ENCODE data around the gene ANAPC13.

GRCh38 chr3:134462331-134462941 is 23.3 kb downstream of the ANAPC13 start:
- no peak for TF ChIP-seq POLR2AphosphoS5 (IDR thresholded peaks at IDR 0.05; ENCODE audit: low read depth, low read length)
- no peak for TF ChIP-seq MAX (IDR thresholded peaks at IDR 0.05)
- no peak for TF ChIP-seq POLR2A (IDR thresholded peaks at IDR 0.05; ENCODE audit: borderline replicate concordance, extremely low read depth, insufficient read depth, insufficient read length)
- no peak for TF ChIP-seq CTCF (IDR thresholded peaks at IDR 0.05 in 2 of 3, conservative IDR thresholded peaks at IDR 0.05 in 1 of 3; ENCODE audit: borderline replicate concordance in 1 of 3, insufficient read depth in 1 of 3, low read depth in 2 of 3, low read length in 2 of 3)
- no peak for TF ChIP-seq EZH2 (IDR thresholded peaks at IDR 0.05)
- TF ChIP-seq, protein P1, sequence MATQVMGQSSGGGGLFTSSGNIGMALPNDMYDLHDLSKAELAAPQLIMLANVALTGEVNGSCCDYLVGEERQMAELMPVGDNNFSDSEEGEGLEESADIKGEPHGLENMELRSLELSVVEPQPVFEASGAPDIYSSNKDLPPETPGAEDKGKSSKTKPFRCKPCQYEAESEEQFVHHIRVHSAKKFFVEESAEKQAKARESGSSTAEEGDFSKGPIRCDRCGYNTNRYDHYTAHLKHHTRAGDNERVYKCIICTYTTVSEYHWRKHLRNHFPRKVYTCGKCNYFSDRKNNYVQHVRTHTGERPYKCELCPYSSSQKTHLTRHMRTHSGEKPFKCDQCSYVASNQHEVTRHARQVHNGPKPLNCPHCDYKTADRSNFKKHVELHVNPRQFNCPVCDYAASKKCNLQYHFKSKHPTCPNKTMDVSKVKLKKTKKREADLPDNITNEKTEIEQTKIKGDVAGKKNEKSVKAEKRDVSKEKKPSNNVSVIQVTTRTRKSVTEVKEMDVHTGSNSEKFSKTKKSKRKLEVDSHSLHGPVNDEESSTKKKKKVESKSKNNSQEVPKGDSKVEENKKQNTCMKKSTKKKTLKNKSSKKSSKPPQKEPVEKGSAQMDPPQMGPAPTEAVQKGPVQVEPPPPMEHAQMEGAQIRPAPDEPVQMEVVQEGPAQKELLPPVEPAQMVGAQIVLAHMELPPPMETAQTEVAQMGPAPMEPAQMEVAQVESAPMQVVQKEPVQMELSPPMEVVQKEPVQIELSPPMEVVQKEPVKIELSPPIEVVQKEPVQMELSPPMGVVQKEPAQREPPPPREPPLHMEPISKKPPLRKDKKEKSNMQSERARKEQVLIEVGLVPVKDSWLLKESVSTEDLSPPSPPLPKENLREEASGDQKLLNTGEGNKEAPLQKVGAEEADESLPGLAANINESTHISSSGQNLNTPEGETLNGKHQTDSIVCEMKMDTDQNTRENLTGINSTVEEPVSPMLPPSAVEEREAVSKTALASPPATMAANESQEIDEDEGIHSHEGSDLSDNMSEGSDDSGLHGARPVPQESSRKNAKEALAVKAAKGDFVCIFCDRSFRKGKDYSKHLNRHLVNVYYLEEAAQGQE (IDR thresholded peaks at IDR 0.05; ENCODE audit: low read depth), result no peak
- TF ChIP-seq EGR1 (IDR thresholded peaks at IDR 0.05; ENCODE audit: low read depth), result no peak
- TF ChIP-seq RAD21 (IDR thresholded peaks at IDR 0.05; ENCODE audit: low read depth), result no peak
- no peak for TF ChIP-seq SIN3A (IDR thresholded peaks at IDR 0.05; ENCODE audit: low read depth)
- no peak for TF ChIP-seq JUND (IDR thresholded peaks at IDR 0.05)

All from HCT116 (cell line).